HG02610 (cell line): ENCODE data around the gene KIAA1217.

ENCODE experiments used
- ATAC-seq: cut with Tn5 transposase; IDR thresholded peaks from one replicate; pipeline ENCODE4 v1.9.1; 2021; ENCODE audit warnings: mild to moderate bottlenecking, moderate library complexity; ENCODE audit not compliant: unreplicated experiment

KIAA1217 gene

DNA sequence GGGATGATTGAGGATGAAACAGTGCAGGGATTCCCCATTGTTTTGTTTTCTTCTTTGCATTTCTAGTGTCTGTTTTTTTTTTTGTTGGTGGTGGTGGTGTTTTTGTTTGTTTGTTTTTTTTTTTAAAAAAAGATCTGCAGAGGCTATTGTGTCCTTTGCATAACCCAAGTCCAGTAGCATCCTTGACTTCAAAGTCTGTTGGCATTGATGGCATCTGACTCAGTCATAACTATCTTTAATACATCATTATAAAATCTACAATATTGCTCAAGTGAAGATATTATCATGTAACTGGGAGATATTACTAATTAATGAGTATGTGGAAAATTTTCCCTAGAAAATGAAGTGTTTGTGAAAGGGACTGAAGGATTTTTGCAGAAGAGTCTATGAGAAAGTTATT is 70.2 kb downstream of the KIAA1217 start:
- ATAC-seq = no peak

DNA sequence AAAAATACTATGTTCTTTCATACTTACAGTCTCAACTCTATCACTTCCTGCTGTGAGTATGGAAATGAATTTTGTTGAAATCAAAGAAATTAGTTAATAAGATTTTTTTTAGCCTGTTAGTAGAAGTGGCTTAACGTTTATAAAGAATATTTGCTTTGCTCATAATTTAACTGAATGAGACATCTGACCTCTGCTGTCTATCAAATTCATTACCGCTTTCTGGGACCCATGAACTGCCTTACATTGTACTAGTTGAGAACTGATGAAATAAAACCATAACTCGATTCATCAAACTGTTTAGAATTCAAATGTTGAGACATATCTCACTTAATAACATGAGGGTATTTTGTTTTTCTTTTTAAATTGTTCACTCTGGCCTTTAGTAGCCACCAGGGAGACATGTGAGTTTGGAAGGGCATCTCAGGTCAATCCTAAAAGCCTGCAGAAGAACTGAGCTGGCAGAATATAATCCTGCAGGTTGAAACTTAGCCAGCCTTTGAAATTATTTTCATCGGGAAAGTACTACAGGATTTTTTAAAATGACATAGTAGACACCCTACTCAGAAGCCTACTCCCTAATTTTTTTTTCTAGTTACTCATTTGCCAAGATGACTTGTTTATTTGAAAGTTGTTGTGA is 78.7 kb downstream of the KIAA1217 start:
- ATAC-seq = no peak

DNA sequence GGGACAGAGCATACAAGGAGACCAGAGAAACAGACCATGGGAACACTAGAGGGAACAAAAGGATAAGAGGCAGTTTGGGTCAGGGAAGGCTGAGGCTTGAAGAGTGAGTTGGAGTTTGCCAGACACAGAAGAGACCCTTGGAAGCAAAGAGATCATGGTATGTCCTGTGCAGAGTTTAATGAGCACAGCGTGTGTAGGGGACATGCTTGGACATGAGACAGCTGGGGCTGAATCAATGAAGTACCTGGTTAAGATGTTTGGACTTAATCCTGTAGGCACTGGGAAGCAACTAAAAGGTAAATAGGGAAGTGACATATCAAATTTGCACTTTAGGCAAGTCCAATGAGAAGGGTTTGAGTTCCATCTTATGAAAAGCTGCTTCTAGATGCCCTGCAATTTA is 79.6 kb downstream of the KIAA1217 start:
- no peak for ATAC-seq

DNA sequence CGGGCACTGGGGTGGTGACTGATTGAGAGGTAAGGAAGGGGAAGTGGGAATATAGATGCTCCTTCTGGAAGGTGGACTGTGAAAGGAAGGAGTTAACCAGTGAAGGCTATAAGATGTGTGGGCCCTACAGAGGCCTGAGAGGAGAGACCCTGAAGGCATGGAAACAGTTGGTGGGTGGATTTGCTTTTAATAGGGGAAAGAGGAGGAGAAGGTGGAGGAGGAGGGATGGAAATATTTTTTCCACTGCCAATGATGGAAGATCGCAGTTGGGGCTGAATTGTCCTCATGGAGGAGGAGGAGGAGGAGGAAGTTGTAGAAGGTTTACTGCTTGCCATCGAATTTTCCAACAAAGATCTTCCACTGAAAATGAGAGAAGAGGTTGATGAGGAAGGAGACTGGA is 80.3 kb downstream of the KIAA1217 start:
- ATAC-seq = no peak

DNA sequence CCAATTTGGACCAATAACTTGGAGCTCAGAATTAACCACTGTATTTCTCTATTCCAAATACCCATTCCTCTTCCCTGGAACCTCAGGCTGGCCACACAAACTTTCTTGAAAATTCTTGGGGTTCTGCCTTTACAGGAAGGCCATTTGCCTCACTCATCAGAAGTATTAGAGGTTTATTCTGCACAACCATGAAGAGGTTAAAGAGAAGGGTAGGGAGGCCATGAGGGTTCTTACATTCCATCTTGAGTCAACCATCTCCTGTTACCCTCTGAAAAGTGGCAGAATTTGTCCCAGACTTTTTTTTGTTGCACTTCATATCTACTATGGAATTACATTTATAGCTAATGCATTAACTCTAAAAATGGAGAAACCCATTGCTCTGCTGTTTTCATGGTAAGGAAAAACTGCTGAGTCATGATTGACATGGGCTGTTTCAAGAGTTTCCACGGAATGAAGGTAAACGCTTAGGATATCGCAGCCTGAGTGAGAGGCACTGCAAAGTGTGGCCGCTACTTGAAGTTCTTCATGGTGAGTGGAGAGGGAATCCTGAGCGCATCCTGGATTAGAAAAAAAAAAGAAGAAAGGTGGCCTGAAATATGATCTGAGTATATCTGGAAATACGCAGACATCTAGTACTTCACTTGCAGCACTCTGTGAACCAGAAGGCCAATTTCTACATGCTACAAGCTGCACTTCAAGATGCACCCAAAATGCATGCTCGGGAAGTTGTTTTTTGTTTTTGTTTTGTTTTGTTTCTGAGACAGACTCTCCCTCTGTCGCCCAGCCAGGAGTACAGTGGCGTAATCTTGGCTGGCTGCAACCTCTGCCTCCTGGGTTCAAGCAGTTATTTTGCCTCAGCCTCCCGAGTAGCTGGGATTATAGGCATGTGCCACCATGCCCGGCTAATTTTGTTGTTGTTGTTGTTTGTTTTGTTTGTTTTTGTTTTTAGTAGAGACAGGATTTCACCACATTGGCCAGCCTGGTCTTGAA is 83.7 kb downstream of the KIAA1217 start:
- no peak for ATAC-seq

DNA sequence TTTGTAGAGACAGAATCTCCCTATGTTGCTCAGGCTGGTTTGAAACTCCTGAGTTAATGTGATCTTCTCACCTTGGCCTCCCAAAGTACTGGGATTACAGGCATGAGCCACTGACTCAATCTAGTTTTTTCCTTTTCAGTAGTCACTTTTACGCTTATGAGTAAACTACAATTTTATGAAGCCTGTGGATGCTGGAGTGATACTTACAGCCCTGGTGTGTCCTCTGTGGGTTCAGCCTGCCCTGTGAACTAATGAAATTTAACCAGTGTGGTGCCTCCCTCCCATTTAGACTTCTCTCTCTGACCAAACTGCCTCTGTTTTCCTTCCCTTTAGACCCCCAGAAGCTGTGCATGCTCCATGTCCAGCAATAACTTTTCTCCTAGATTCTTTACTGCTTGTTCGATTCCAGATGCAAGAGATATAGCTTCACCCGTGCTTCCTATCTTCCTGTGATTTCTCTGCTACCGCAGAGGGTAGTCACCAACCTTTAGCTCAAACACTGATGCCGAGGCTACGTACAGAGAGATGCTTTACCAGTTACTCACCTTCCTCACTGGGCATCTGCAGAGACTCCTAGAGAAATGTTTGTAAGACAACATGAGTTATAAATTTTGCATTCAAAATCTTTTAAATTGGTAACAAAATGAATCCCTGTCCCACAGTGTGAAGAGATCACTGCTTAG is 90.8 kb downstream of the KIAA1217 start:
- peak; percentile 88 for ATAC-seq

DNA sequence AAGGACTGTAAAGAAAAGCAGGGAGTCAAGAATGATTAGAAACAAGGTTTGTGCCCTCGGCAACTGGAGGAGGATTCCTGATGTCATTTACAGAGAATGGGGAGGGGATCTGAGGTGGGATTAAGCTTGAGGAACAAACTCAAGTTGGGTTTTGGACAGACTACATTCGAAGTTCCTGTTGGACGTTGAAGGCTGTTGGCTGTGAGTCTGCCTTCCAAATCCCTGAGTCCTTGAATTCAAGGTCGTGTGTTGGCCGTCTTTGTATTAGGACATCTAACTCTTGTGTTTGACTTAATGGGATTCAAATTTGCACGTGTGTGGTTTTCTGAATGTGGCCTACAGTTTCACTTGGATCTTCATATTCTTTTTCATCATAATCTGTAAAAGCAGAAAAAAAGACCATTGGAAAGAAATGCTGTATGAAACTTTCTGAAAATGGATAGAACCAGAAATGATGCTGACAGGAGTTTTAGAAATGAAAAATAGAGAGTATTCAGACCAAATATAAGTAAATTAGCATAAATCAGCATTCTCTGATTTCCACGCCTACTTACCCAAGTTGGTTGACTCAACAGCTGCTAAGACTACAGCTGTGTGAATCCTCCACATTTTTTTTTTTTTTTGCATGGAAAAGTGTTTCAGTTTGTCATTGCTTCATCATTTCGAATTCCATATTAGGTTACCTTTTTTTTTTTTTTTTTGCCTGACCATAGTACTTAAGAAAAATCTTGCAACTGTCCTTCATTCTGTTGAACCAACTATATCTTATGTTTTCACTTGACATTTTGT is 94.8 kb downstream of the KIAA1217 start:
- no peak for ATAC-seq

DNA sequence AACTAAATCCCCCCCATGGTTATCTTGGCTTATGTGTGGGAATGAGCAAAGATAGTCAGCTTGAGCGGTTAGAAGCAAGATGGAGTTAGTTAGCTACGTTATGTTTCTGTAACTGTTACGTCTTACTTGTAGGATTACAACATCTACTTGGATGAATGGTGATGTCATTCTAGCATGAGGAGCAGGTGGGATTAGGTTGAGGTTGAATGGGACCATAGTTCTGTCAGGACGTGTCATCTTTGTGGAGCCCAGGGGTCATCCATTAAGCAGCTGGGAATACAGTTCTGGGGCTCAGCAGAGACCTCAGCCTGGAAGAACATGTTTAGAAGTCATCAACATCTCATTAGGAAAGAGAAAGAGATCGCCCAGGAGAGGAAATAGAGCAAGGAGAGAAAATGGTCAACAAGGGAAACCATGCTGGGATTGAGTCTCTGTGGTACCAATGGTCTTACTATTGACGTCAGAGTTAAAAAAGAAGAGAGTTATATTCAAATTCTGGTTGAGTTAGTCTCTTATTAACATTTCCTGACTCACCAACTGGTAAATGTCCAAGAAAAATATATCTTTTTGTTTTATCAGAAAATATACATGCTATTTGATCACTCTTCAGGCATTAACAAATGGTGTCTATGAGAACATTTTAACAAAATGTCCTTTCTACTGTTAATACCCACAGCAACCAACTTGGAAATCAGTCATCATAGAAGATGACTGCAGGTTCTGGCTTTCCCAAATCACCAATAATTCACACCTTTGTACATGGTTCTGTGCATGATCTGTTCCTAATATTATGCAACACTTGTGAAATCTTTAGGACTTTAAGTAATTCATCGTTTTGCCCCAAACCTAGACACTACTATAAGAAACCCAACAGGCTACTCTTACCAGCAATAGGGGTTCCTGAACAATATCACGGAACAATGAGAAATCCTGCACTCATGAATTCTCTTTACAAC is 96.9 kb downstream of the KIAA1217 start:
- no peak for ATAC-seq

DNA sequence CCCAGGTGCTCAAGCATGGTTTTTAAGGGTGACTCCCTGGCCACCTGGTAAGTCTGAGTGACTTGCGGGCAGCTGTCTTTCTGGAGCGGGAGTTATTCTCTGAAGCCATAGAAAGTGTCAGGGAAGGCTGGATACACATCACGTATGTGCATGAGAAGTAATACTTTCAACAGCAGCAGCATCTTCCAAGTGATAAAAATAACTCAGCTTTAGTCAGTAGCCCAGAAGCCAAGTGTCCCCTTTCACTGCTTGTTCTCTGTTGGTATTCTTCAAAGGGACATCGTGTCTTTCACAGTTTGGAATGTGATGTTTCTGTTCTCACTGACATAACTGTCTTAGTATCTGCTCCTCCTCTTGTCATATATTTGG is 97.6 kb downstream of the KIAA1217 start:
- no peak for ATAC-seq

DNA sequence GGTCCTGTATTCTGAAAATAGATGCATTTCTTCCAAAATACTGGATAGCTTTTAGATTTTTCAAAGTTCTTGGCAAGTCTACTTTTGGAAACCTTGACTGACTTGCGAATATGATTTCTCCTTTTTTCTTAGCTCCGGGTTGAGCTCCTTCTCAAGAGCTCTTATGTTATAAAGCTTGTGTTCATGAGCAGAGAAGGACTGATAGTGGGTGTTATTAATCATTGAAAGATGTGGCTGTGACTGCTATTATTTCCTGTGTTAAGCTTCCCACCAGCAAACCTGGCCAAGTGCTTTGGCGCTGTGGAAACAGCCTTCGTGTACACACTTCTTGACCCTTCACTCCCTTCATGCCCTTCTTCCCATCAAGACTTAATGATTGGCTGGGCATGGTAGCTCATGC is 98.2 kb downstream of the KIAA1217 start:
- no peak for ATAC-seq

DNA sequence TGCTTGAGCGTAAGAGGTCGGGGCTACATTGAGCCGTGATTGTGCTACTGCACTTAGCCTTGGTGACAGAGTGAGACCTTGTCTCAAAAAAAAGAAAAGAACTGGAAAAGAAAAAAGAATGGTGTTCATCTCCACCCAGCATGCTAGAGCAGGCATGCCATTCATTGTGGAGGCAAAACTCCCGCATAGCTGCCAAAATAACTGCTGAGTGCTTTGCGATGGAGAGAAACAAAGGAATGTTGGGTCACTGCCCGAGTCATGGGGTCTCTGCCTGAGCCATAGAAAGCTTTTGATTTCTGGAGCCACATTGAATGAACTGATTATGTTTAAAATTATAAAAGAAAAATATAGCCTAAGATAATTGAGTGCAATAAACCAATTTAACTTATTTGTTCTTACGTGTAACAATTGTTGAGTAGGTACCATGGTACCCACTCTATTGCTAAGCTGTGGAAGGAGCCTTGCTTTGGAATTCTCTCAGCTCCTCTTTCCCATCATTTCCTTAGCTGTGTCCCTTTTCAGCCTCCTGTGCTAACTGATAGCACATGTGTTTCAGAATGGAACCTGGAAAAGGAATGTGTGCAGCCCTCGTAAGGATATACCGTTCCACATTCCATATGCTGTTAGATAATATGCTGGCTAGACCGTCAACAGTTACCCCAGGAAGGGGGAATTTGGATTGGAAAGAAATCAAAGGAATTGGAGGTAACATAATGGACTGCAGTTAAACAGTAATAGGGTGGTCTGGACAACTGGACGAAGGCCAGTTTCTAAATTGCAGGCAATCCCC is 99.0 kb downstream of the KIAA1217 start:
- no peak for ATAC-seq

DNA sequence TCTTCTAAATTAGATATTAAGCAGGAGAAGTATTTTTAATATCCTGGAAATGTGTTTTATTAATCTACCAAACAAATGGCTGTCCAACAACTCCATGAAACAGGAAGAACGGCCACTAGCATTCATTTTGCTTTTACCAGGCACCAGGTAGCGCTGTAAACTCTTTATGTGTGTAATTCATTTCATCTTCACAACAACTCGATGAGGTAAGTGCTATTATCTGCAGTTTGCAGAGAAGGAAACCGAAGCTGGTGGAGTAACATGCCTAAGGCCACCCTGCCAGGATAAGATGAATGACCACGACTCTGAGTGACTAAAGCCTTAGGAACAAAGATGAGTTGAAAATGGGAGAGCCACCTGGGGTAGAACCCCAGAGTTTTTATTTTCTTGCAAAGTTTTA is 101.2 kb downstream of the KIAA1217 start:
- ATAC-seq = no peak

DNA sequence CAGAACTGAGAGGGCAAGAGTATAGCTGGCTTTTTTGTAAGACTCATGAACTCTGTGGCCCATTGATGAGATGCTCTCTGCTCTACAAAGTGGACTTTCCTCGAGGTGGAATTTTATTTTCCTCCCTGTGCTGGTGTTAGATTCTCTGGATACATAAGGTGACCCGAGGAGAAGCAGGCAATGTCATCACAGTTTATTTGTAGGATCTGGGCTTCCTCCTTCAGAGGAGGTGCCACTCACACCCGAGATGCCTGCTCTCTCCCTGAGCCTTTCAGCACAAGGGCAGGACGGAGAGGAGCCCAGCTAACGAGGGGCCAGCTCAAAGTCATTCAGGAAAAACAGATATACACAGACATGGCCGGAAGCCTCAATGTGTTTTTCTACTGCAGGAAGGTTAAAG is 103.0 kb downstream of the KIAA1217 start:
- no peak for ATAC-seq

DNA sequence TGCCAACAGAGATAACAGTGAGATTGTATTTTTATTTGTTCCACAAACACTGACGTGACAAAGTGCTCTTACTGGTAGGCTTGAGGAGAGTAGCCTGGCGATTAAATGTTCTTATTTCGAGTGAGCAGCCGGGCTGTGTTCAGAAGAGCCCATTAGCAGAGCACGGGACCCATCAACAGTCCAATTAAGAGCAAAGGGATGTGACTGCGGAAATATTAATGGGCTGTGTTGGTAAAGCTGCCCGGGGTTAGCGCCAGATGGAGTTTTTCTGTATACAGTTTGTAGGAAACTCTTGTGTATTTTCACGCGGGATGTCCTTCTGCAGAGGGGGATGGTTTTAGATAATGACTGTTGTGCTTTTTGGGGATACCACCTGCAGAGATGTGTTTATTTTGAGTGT is 104.3 kb downstream of the KIAA1217 start:
- ATAC-seq = no peak

DNA sequence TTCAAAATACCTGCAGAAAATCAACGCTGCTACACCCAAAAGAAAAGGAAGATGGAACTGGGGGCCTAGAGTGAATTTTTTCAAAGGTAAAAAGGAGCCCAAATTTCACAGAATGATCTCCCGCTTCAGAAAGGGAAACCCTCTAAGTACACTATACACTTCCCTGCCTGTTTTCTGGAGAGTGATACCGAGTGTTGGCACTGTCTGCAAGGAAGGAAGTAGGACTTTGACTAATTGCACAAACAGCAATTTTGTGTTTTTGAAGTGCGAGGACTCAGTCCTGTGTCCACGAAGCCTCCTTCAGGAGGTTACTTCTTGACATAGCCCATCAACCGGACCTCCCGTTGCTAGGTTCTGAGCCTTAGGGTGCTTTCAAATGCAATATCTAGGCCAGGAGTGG is 106.3 kb downstream of the KIAA1217 start:
- ATAC-seq = no peak

DNA sequence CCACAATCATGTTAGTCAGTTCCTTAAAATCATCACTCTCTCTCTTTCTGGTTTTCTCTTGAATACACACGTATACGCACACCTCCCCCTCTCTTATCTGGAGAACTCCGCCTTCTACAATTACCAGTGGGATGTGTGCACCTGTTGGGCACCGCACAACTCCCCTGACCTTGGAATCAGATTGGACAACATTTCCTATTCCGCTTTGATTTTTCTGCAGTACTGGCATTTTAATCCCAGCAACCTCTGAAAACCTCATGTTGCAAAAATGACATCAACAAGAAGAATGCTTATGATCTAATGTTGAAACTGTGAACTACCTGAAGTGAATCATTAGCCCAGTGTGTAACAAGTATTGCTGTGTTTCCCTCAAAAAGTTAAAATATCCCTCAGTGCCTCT is 109.6 kb downstream of the KIAA1217 start:
- no peak for ATAC-seq

DNA sequence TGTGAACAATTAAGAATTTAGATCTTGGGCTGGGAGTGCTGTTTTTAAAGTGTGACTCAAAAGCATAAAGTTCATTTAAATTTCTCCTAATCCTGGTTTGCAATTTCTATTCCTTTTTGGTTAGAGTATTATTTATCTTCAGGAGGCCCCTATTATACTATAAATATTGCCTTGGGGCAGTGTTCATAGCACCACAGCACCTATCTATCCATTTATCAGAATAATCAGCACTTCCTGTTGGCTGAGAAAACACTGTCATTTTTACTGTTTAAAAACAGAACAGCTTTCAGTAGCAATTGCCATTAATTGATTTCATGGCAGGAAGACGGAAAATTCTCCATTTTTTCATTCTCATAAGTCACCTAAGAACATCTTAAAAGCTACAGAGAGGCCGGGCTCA is 111.4 kb downstream of the KIAA1217 start:
- ATAC-seq = no peak

DNA sequence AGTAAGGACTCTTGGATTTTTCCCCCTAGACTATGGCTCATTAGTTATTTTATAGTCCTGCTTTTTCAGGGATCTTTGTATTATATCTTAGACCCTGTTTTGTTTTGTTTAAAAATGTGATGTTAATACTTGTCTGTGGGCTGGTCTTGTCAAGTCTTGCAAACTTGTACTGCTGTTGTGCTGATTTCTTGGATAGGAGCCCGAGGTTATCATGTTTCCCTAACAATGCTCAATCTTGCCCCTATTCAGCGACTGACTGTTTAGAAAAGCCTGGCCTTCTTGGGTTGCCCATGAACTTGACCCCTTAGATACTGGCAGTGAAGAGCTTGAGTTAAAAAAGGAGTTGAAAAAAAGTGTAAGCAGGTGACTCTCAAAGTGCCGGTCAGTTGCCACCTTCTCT is 115.7 kb downstream of the KIAA1217 start:
- no peak for ATAC-seq

DNA sequence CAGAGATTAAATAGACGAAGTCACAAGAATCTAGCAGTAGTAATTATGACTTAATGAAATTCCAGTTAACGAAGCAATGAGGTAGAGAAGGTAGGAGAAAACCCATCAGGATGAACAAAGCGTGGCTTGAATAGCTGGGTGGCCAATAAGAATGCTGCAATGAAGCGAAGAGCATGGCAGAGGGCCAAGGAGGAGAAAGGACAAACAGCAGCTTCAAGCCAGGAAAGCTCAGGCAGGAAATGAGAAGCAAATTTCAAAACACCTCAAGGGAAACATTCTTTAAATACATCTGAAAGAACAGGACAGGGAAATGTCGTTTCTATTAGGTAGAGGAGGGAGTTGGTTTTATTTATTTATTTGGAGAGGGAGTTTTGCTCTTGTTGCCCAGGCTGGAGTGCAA is 122.5 kb downstream of the KIAA1217 start:
- ATAC-seq = no peak
